B cell (primary cell): ENCODE data around the gene B9D2. TPM values are rescaled to one million over a fixed set of nuclear protein-coding genes. Genes with fewer than 3 reads are reported as not detected.
A peak's percentile ranks its signal among the peaks of the same experiment; 100 is the strongest.

Source experiments
- ATAC-seq: fragments of 200-7000 bp; cut with Tn5 transposase; one replicate; pipeline ENCODE4 v1.10.0; 2021; ENCODE audit warnings: low read depth, mild to moderate bottlenecking, moderate number of reproducible peaks, moderate library complexity
- CTCF ChIA-PET: fragments of 350-600 bp; sonication (Branson Sonifier 250); formaldehyde crosslinking; loops from one replicate; lab custom pipeline; 2021; ENCODE audit warnings: antibody characterized with exemption, inconsistent platforms; lab: Charles Lee
- POLR2A ChIA-PET: fragments of 350-600 bp; sonication (Branson Sonifier 250); formaldehyde crosslinking; loops from one replicate; lab custom pipeline; 2021; ENCODE audit warnings: antibody characterized with exemption; lab: Charles Lee
- DNase-seq: peaks from one replicate; pipeline ENCODE4 v3.0.0; 2013
- H2AFZ ChIP-seq: 2 replicates; pipeline ENCODE4 v1.6.1; 2012; ENCODE audit warnings: mild to moderate bottlenecking, low read depth, low read length; ENCODE audit not compliant: insufficient read depth, poor library complexity, severe bottlenecking
- H3K27ac ChIP-seq, 2 donors: 1 replicate in 1 of 2; 2 replicates in 1 of 2; pipeline ENCODE4 v1.5.1; 2012 to 2013; ENCODE audit warnings: low read length in 2 of 2, mild to moderate bottlenecking in 2 of 2, moderate library complexity in 1 of 2
- H3K27me3 ChIP-seq, 4 experiments: fragments of 200-600 bp in 1 of 4; sonication (generic) in 1 of 4; replicated peaks in 1 of 4; 1 replicate in 2 of 4; 2 replicates in 2 of 4; pipeline versions ENCODE4 v1.6.1 to v1.7.0; 2013 to 2016; ENCODE audit warnings: low read length in 3 of 4, mild to moderate bottlenecking in 2 of 4, mixed read lengths in 1 of 4, moderate library complexity in 1 of 4; ENCODE audit not compliant: insufficient read depth in 4 of 4, control insufficient read depth in 3 of 4; ENCODE audit errors: control extremely low read depth in 1 of 4
- H3K36me3 ChIP-seq, 2 experiments: replicated peaks in 1 of 2; 1 replicate in 1 of 2; 2 replicates in 1 of 2; pipeline versions ENCODE4 v1.6.1 to v1.7.1; 2013; ENCODE audit warnings: low read length in 1 of 2; ENCODE audit not compliant: insufficient read depth in 2 of 2, control insufficient read depth in 1 of 2; ENCODE audit errors: control extremely low read depth in 1 of 2, extremely low read depth in 1 of 2
- H3K4me1 ChIP-seq, 2 donors: fragments of 200-600 bp in 1 of 2; sonication (generic) in 1 of 2; 1 replicate in 1 of 2; 2 replicates in 1 of 2; pipeline versions ENCODE4 v1.5.1 to v1.6.1; 2013 to 2017; ENCODE audit warnings: low read length in 2 of 2; ENCODE audit not compliant: control insufficient read depth in 2 of 2, insufficient read depth in 2 of 2
- H3K4me2 ChIP-seq: replicated peaks from 2 replicates; pipeline ENCODE3; 2012; ENCODE audit warnings: mild to moderate bottlenecking, low read depth, low read length; ENCODE audit not compliant: poor library complexity, severe bottlenecking
- H3K4me3 ChIP-seq, 5 experiments: fragments of 200-600 bp in 1 of 5; sonication (generic) in 1 of 5; 1 replicate in 3 of 5; 2 replicates in 2 of 5; pipeline versions ENCODE4 v1.5.1 to v1.7.0; 2011 to 2016; ENCODE audit warnings: low read length in 4 of 5, mild to moderate bottlenecking in 4 of 5, low read depth in 2 of 5, control low read depth in 1 of 5, moderate library complexity in 1 of 5; ENCODE audit not compliant: insufficient read depth in 1 of 5; ENCODE audit errors: control extremely low read depth in 1 of 5, extremely low read depth in 1 of 5
- H3K79me2 ChIP-seq: fragments of 200-600 bp; sonication (generic); one replicate; pipeline ENCODE4 v1.6.0; 2016; ENCODE audit warnings: low read length; ENCODE audit not compliant: control insufficient read depth, insufficient read depth
- H3K9ac ChIP-seq: fragments of 200-600 bp; sonication (generic); 2 replicates; pipeline ENCODE4 v1.6.1; 2017; ENCODE audit warnings: mild to moderate bottlenecking, low read length, moderate library complexity
- H3K9me3 ChIP-seq, 3 donors: one replicate each; pipeline versions ENCODE4 v1.6.1 to v1.7.1; 2013; ENCODE audit warnings: low read length in 2 of 3; ENCODE audit not compliant: control insufficient read depth in 2 of 3, insufficient read depth in 1 of 3; ENCODE audit errors: control extremely low read depth in 1 of 3
- H4K20me1 ChIP-seq: 2 replicates; pipeline ENCODE4 v1.6.0; 2012; ENCODE audit warnings: mild to moderate bottlenecking, low read length; ENCODE audit not compliant: insufficient read depth, control insufficient read depth, poor library complexity, severe bottlenecking
- H3K27ac Mint-ChIP-seq: one replicate; pipeline ENCODE4 v1.8.0; 2021; ENCODE audit warnings: mixed read lengths
- H3K27me3 Mint-ChIP-seq: one replicate; pipeline ENCODE4 v1.8.0; 2021; ENCODE audit warnings: mixed read lengths
- H3K4me1 Mint-ChIP-seq: one replicate; pipeline ENCODE4 v1.8.0; 2021; ENCODE audit warnings: mixed read lengths
- H3K4me3 Mint-ChIP-seq: one replicate; pipeline ENCODE4 v1.8.0; 2021; ENCODE audit warnings: mixed read lengths
- H3K9me3 Mint-ChIP-seq: one replicate; pipeline ENCODE4 v1.8.0; 2022; ENCODE audit warnings: mixed read lengths; ENCODE audit not compliant: insufficient read depth
- EZH2 ChIP-seq: IDR thresholded peaks from 2 replicates; pipeline ENCODE4 v1.6.1; 2012; ENCODE audit warnings: borderline replicate concordance, low read depth, mild to moderate bottlenecking, moderate library complexity, low read length; ENCODE audit not compliant: insufficient read depth, poor library complexity, severe bottlenecking
- WGBS: methylation state at CpG from one replicate; pipeline ENCODE4 v1.1.5; 2013; ENCODE audit warnings: missing lambda C conversion rate; ENCODE audit not compliant: insufficient coverage; 5-methylcytosine and 5-hydroxymethylcytosine counted together
- intact Hi-C: fragments of 100-400 bp; cut with micrococcal nuclease; formaldehyde crosslinking; loops from one replicate; pipeline ENCODE4 v1.10.0; 2022
- polyA plus RNA-seq: library from polyadenylated mRNA; depleted of rRNA; stranded (reverse); fragments of >200 nt; gene quantifications from 2 replicates; pipeline ENCODE4 v1.2.3, GENCODE V29; 2012
- total RNA-seq, 2 donors: library from RNA; stranded (reverse); fragments of 120-200 nt in 1 of 2; gene quantifications; 1 replicate in 1 of 2; 2 replicates in 1 of 2; pipeline versions ENCODE4 v1.2.3 to v1.2.4, GENCODE V29; 2013 to 2022
- TF ChIP-seq, protein P1 (sequence below): fragments of 200-600 bp; IDR thresholded peaks from one replicate; pipeline ENCODE4 v1.8.0; 2022; ENCODE audit warnings: antibody characterized with exemption, mild to moderate bottlenecking

The B9D2 gene
- total and polyA plus RNA-seq, 2 donors (not counting 1 experiment from before 2014, with no cell fraction given) = 9.9 to 17.5 TPM

DNA sequence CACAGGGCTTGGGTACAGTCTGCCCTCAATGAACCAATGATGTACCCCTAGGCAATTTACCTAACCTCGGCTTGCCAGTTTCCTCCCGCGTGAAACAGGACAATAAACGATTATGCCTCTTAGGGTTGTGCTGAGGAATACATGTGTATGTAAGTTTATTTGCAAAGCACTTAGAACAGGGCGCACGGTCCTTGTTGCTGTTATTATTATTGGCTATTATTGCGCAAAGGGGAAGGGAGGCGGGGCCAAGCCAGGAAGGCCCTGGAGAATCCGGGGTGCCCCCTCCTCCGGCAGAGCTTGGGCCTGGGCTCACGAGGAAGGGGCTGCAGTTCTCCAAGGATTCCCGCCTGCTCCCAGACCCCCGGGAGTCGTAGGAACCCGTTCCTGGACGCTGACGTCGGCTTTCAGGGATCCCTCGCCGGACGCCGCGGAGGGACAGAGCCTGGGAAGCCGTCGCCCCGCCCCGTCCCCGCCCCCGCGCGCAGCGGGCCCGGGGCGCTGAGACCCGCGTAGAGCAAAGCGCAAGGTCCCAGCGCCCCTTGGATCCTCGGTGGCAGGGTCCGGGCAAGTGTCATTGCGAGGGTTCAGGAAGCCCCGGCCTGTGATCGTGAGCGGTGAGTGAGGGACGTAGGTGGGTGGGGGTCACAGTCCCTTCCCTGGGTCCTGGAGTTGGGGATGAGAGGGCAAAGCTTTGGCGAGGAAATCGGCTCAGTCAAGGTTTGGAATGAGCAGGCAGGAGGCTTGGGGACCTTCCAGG, 12.5 kb upstream of the B9D2 start, which contains the start of gene TMEM91:
TSS of gene TMEM91 (plus strand) at position 293 of the 757 bp plus-strand sequence. CDS start 1,777 bp downstream, outside the sequence.
- H3K9ac ChIP-seq = peak within 1 kb of the TSS; percentile 59
- intact Hi-C loops = no loop called here
- POLR2A ChIA-PET = no interaction called here

DNA sequence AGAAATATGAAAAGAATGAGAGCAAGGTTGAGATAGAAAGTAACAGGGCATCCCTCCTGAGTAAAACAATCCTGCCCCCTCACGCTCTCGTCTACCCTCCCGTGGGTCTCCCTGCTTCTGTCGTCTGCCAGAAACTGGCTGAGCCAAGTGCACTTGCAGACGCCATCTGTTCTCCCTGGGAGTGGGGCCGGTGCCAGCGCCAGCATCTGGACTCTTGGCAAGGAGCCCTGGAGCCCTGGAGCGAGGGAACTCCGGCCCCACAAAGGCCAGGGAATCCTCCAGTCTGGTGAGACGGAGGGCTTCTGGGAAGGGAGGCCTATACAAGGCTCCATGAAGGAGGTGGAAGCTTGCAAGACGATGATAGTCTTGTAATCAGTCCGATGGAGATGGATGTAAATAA, 10.0 kb upstream of the B9D2 start:
- TF ChIP-seq, protein P1, sequence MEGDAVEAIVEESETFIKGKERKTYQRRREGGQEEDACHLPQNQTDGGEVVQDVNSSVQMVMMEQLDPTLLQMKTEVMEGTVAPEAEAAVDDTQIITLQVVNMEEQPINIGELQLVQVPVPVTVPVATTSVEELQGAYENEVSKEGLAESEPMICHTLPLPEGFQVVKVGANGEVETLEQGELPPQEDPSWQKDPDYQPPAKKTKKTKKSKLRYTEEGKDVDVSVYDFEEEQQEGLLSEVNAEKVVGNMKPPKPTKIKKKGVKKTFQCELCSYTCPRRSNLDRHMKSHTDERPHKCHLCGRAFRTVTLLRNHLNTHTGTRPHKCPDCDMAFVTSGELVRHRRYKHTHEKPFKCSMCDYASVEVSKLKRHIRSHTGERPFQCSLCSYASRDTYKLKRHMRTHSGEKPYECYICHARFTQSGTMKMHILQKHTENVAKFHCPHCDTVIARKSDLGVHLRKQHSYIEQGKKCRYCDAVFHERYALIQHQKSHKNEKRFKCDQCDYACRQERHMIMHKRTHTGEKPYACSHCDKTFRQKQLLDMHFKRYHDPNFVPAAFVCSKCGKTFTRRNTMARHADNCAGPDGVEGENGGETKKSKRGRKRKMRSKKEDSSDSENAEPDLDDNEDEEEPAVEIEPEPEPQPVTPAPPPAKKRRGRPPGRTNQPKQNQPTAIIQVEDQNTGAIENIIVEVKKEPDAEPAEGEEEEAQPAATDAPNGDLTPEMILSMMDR = no peak
- no peak for TF ChIP-seq EZH2
- Histone ChIP-seq H3K4me2 (no peak overlapping the region), H3K4me3 (no peak overlapping the region), H3K4me1 (peaks cover 12 to 24% of the 10 kb centered on the region in 2 donors), H3K27ac (no peak overlapping the region), H2AFZ (no peak overlapping the region), H4K20me1 (no peaks in the 10 kb centered on the region), H3K36me3 (no peaks in the 10 kb centered on the region), H3K79me2 (peaks cover 20% of the 10 kb centered on the region), H3K27me3 (no peaks in the 10 kb centered on the region), H3K9me3 (no peaks in the 10 kb centered on the region), H3K9ac (no peak overlapping the region)
- DNase-seq (no peak), ATAC-seq (no peak)
- no peaks in the 10 kb centered on the region for H3K27me3 Mint-ChIP-seq
- H3K4me3 Mint-ChIP-seq = no peak overlapping the region
- 98% methylated on average over 7 of the region's 12 CpGs for WGBS
- no peaks in the 10 kb centered on the region for H3K9me3 Mint-ChIP-seq
- intact Hi-C loops = no loop called here
- ChIA-PET CTCF (no interaction called here), POLR2A (no interaction called here)
- peaks cover 23% of the 10 kb centered on the region for H3K4me1 Mint-ChIP-seq
- no peak overlapping the region for H3K27ac Mint-ChIP-seq

More for the DNA sequence above, 12.5 kb upstream of the B9D2 start, which contains the start of gene TMEM91:
- Mint-ChIP-seq H3K27ac (peak within 1 kb of the TSS; percentile 39), H3K4me3 (peak within 1 kb of the TSS; percentile 71), H3K4me1 (peaks cover 23% of the 10 kb centered on the region), H3K27me3 (no peaks in the 10 kb centered on the region), H3K9me3 (no peaks in the 10 kb centered on the region)
- TF ChIP-seq EZH2 = no peak
- TF ChIP-seq, protein P1 = no peak
- CTCF ChIA-PET = interaction anchor here (0.7 kb wide), 1 partner anchor 11 kb away, joined by 3 read pairs; no protein-coding TSS in a partner anchor
- DNase-seq = no peak
- Histone ChIP-seq H3K9me3 (no peaks in the 10 kb centered on the region), H4K20me1 (no peaks in the 10 kb centered on the region), H3K4me1 (peaks cover 12 to 24% of the 10 kb centered on the region in 2 donors), H3K4me2 (peak within 1 kb of the TSS; percentile 82), H2AFZ (peak within 1 kb of the TSS; percentile 79), H3K27me3 (no peaks in the 10 kb centered on the region), H3K27ac (no peak within 1 kb of the TSS), H3K79me2 (peaks cover 13% of the 10 kb centered on the region), H3K36me3 (no peaks in the 10 kb centered on the region), H3K4me3 (peak within 1 kb of the TSS; percentile 48 to 67 (median 60))
- ATAC-seq = peak; percentile 34
- WGBS = 9% methylated on average over 44 of the region's 47 CpGs
